ENCODE measurements around the gene ZNF800. TPM values are rescaled to one million over a fixed set of nuclear protein-coding genes. Genes with fewer than 3 reads are reported as not detected.

ZNF800 gene
- total and polyA plus RNA-seq, 2 donors (not counting 1 experiment from before 2014, with no cell fraction given), result 22.6 to 62.9 TPM

GRCh38 chr7:127346575-127347256, 45.8 kb downstream of the ZNF800 start:
- CTCF ChIA-PET, result interaction anchor here (1.4 to 5.3 kb wide), 7 partner anchors 46 to 168 kb away, joined by 4 to 93 read pairs (median 8); partner anchors contain the start of gene ZNF800
- no peak overlapping the region for H2AFZ ChIP-seq (ENCODE audit: insufficient read depth, low read depth, low read length, poor library complexity, severe bottlenecking)
- Mint-ChIP-seq H3K9me3 (ENCODE audit: insufficient read depth) (no peaks in the 10 kb centered on the region), H3K27me3 (peaks cover 3% of the 10 kb centered on the region), H3K4me1 (peaks cover 21% of the 10 kb centered on the region), H3K4me3 (peak overlapping the region; percentile 81), H3K27ac (peak overlapping the region; percentile 59)
- H3K9ac ChIP-seq (ENCODE audit: low read length), result no peak overlapping the region
- POLR2A ChIA-PET, result no interaction called here
- TF ChIP-seq CTCF (IDR thresholded peaks at IDR 0.05), result no peak
- TF ChIP-seq EZH2 (IDR thresholded peaks at IDR 0.05; ENCODE audit: borderline replicate concordance, insufficient read depth, low read depth, low read length, poor library complexity, severe bottlenecking), result no peak
- intact Hi-C loops (cut with micrococcal nuclease), result loop anchor here (1.0 to 2.0 kb wide), 2 partner anchors 46 to 168 kb away; partner anchors contain the start of gene ZNF800
- no peaks in the 10 kb centered on the region for H3K27me3 ChIP-seq (replicated peaks in 1 of 4; ENCODE audit: control extremely low read depth in 1 of 4, control insufficient read depth in 3 of 4, insufficient read depth in 4 of 4, low read length in 3 of 4)
- no peaks in the 10 kb centered on the region for H4K20me1 ChIP-seq (ENCODE audit: control insufficient read depth, insufficient read depth, low read length, poor library complexity, severe bottlenecking)
- H3K36me3 ChIP-seq (replicated peaks in 1 of 2; ENCODE audit: control extremely low read depth in 1 of 2, control insufficient read depth in 1 of 2, extremely low read depth in 1 of 2, insufficient read depth in 2 of 2, low read length in 1 of 2), result no peaks in the 10 kb centered on the region
- H3K4me3 ChIP-seq (ENCODE audit: control extremely low read depth in 1 of 5, extremely low read depth in 1 of 5, insufficient read depth in 1 of 5, low read depth in 2 of 5, low read length in 4 of 5), result no peak overlapping the region
- no peak overlapping the region for H3K4me2 ChIP-seq (replicated peaks; ENCODE audit: low read depth, low read length, poor library complexity, severe bottlenecking)
- H3K9me3 ChIP-seq (ENCODE audit: control extremely low read depth in 1 of 3, control insufficient read depth in 2 of 3, insufficient read depth in 1 of 3, low read length in 2 of 3), result peaks cover 0 to 2% (median 0%) of the 10 kb centered on the region in 3 donors
- no peak overlapping the region for H3K27ac ChIP-seq (ENCODE audit: low read length in 2 of 2)
- no peak for ATAC-seq (ENCODE audit: low read depth)
- H3K79me2 ChIP-seq (ENCODE audit: control insufficient read depth, insufficient read depth, low read length), result no peaks in the 10 kb centered on the region
- H3K4me1 ChIP-seq (ENCODE audit: control insufficient read depth in 2 of 2, insufficient read depth in 2 of 2, low read length in 2 of 2), result peaks cover 3 to 11% of the 10 kb centered on the region in 2 donors
- WGBS (ENCODE audit: insufficient coverage), result 92% methylated on average over 7 of the region's 9 CpGs
- peak; percentile 8 for DNase-seq

- POLR2A ChIA-PET, result no interaction called here
- Histone ChIP-seq H3K27ac (ENCODE audit: low read length in 2 of 2) (no peak overlapping the region), H3K36me3 (replicated peaks in 1 of 2; ENCODE audit: control extremely low read depth in 1 of 2, control insufficient read depth in 1 of 2, extremely low read depth in 1 of 2, insufficient read depth in 2 of 2, low read length in 1 of 2) (no peaks in the 10 kb centered on the region), H3K9me3 (ENCODE audit: control extremely low read depth in 1 of 3, control insufficient read depth in 2 of 3, insufficient read depth in 1 of 3, low read length in 2 of 3) (peaks cover 0 to 2% (median 0%) of the 10 kb centered on the region in 3 donors), H3K4me3 (ENCODE audit: control extremely low read depth in 1 of 5, extremely low read depth in 1 of 5, insufficient read depth in 1 of 5, low read depth in 2 of 5, low read length in 4 of 5) (no peak overlapping the region), H3K4me2 (replicated peaks; ENCODE audit: low read depth, low read length, poor library complexity, severe bottlenecking) (no peak overlapping the region), H2AFZ (ENCODE audit: insufficient read depth, low read depth, low read length, poor library complexity, severe bottlenecking) (no peak overlapping the region), H4K20me1 (ENCODE audit: control insufficient read depth, insufficient read depth, low read length, poor library complexity, severe bottlenecking) (no peaks in the 10 kb centered on the region), H3K79me2 (ENCODE audit: control insufficient read depth, insufficient read depth, low read length) (no peaks in the 10 kb centered on the region), H3K9ac (ENCODE audit: low read length) (no peak overlapping the region), H3K4me1 (ENCODE audit: control insufficient read depth in 2 of 2, insufficient read depth in 2 of 2, low read length in 2 of 2) (peaks cover 3 to 9% of the 10 kb centered on the region in 2 donors), H3K27me3 (replicated peaks in 1 of 4; ENCODE audit: control extremely low read depth in 1 of 4, control insufficient read depth in 3 of 4, insufficient read depth in 4 of 4, low read length in 3 of 4) (peaks cover 0 to 11% (median 6%) of the 10 kb centered on the region in 4 experiments)
- H3K27ac Mint-ChIP-seq, result no peak overlapping the region
- H3K9me3 Mint-ChIP-seq (ENCODE audit: insufficient read depth), result no peaks in the 10 kb centered on the region
- CTCF ChIA-PET, result interaction anchor here (0.7 to 1.2 kb wide), 2 partner anchors 105 to 106 kb away, joined by 3 read pairs; no protein-coding TSS in a partner anchor
- no peak for DNase-seq
- peaks cover 16% of the 10 kb centered on the region for H3K4me1 Mint-ChIP-seq
- intact Hi-C loops (cut with micrococcal nuclease), result no loop called here
- TF ChIP-seq EZH2 (IDR thresholded peaks at IDR 0.05; ENCODE audit: borderline replicate concordance, insufficient read depth, low read depth, low read length, poor library complexity, severe bottlenecking) (no peak), CTCF (IDR thresholded peaks at IDR 0.05) (no peak)
- no peak for ATAC-seq (ENCODE audit: low read depth)
- WGBS (ENCODE audit: insufficient coverage), result no CpG with 5 or more reads among the region's 1 CpG
- H3K27me3 Mint-ChIP-seq, result peaks cover 18% of the 10 kb centered on the region
- no peak overlapping the region for H3K4me3 Mint-ChIP-seq
Measured at GRCh38 chr7:127342596-127342995, 49.9 kb downstream of the ZNF800 start.

All from B cell (primary cell).